Medulla oblongata (tissue), 1 donor: Measurements from ENCODE around the gene MUC4.
A peak's percentile ranks its signal among the peaks of the same experiment; 100 is the strongest.
"Not testable (repeated sequence)": the region's sequence is repeated elsewhere in the genome, so short reads cannot be mapped to it uniquely, and the experiment has no call there.

Experiments
- DNase-seq: peaks from one replicate; pipeline ENCODE4 v3.0.0-alpha.2; 2015; ENCODE audit errors: extremely low spot score

MUC4 gene

GRCh38 chr3:195762611-195763010 is 49.1 kb downstream of the MUC4 start:
- DNase-seq, result no peak

GRCh38 chr3:195762249-195762585 is 49.5 kb downstream of the MUC4 start:
- no peak for DNase-seq

- no peak for DNase-seq
These were observed 50.0 kb downstream of the MUC4 start for GRCh38 chr3:195761567-195762248.

- no peak for DNase-seq
These were observed 50.6 kb downstream of the MUC4 start for GRCh38 chr3:195761123-195761566.

- peak; percentile 32 for DNase-seq
These were observed 51.2 kb downstream of the MUC4 start for GRCh38 chr3:195760345-195761122.

GRCh38 chr3:195758721-195759353 is 52.9 kb downstream of the MUC4 start:
- DNase-seq, result no peak

GRCh38 chr3:195757827-195758226 is 53.9 kb downstream of the MUC4 start:
- DNase-seq, result no peak

- no peak for DNase-seq
These were observed 54.3 kb downstream of the MUC4 start for GRCh38 chr3:195757438-195757770.

- DNase-seq, result no peak
These were observed 55.7 kb downstream of the MUC4 start for GRCh38 chr3:195755791-195756676.

GRCh38 chr3:195755391-195755790 is 56.3 kb downstream of the MUC4 start:
- no peak for DNase-seq

GRCh38 chr3:195754906-195755305 is 56.8 kb downstream of the MUC4 start:
- no peak for DNase-seq

- DNase-seq, result no peak
These were observed 57.6 kb downstream of the MUC4 start for GRCh38 chr3:195754141-195754540.

GRCh38 chr3:195753581-195753980 is 58.1 kb downstream of the MUC4 start:
- no peak for DNase-seq

GRCh38 chr3:195752546-195753331 is 59.0 kb downstream of the MUC4 start:
- DNase-seq, result no peak

GRCh38 chr3:195752066-195752465 is 59.7 kb downstream of the MUC4 start:
- DNase-seq, result no peak

- no peak for DNase-seq
These were observed 60.2 kb downstream of the MUC4 start for GRCh38 chr3:195751560-195751959.

- DNase-seq, result no peak
These were observed 60.8 kb downstream of the MUC4 start for GRCh38 chr3:195750797-195751520.

GRCh38 chr3:195749101-195749500 is 62.6 kb downstream of the MUC4 start:
- not testable (repeated sequence) for DNase-seq

- no peak for DNase-seq
These were observed 63.1 kb downstream of the MUC4 start for GRCh38 chr3:195748661-195749060.

- DNase-seq, result no peak
These were observed 65.0 kb downstream of the MUC4 start for GRCh38 chr3:195746751-195747150.

GRCh38 chr3:195746346-195746745 is 65.4 kb downstream of the MUC4 start:
- DNase-seq, result no peak
